ENCODE data around the gene MAGI2.

DNA sequence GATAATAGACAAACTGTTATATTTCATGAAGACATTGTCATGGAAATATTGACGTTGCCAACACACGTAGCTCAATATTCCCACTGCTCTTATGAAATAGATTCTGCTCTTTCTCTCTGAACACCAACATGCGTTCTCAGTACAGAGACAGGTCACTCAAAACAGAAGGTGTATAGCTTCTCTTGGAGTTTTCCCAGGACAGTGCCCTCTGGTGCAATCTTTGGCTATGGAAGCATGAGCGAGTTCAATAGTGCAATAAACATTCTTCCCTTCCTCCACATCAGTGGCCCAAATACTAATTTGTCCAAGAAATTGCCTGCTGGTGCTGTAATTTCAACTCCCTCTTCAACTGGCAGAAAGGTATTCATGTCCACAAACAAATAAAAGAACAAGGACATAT, 145.3 kb downstream of the MAGI2 start:
- TF ChIP-seq GLIS3 (CRISPR knock-in tag; IDR thresholded peaks at IDR 0.05) (no peak), TCF4 (CRISPR knock-in tag; IDR thresholded peaks at IDR 0.05; ENCODE audit: borderline replicate concordance) (no peak), CREB5 (CRISPR knock-in tag; IDR thresholded peaks at IDR 0.05; ENCODE audit: low read depth) (no peak), BACH2 (CRISPR knock-in tag; IDR thresholded peaks at IDR 0.05; ENCODE audit: borderline replicate concordance) (no peak), ESRRG (CRISPR knock-in tag; IDR thresholded peaks at IDR 0.05) (no peak), ZNF70 (CRISPR knock-in tag; IDR thresholded peaks at IDR 0.05) (no peak), TSHZ2 (CRISPR knock-in tag; IDR thresholded peaks at IDR 0.05) (no peak), RARB (CRISPR knock-in tag; IDR thresholded peaks at IDR 0.05) (no peak)

Measured in SK-N-SH treated with all-trans-retinoic acid at 6 μM for 48 hours (cell line).